Measurements from ENCODE around the gene CKM.

GRCh38 chr19:45327404-45328143 is 4.9 kb upstream of the CKM start:
- TF ChIP-seq POLR2A (IDR thresholded peaks at IDR 0.05) (no peak), CTCF (IDR thresholded peaks at IDR 0.05) (no peak), POLR2AphosphoS5 (IDR thresholded peaks at IDR 0.05) (no peak)
